T-helper 2 cell treated with Interferon-gamma antibody and Interleukin-4, amounts not matched to agents 5 μg/mL and 100 μg/mL, for 36 hours (primary cell): ENCODE data around the gene ERCC4.

Source experiments
- DNase-seq: peaks from one replicate; pipeline ENCODE4 v3.0.0; 2021; ENCODE audit warnings: low spot score
- H3K27ac Mint-ChIP-seq: one replicate; pipeline ENCODE4 v1.8.0; 2021; ENCODE audit warnings: mild to moderate bottlenecking, mixed read lengths
- H3K27me3 Mint-ChIP-seq: one replicate; pipeline ENCODE4 v1.8.0; 2021; ENCODE audit warnings: low read depth, mixed read lengths
- H3K36me3 Mint-ChIP-seq: one replicate; pipeline ENCODE4 v1.8.0; 2021; ENCODE audit warnings: low read depth, mixed read lengths
- H3K4me1 Mint-ChIP-seq: one replicate; pipeline ENCODE4 v1.8.0; 2021; ENCODE audit warnings: low read depth, mixed read lengths
- H3K4me3 Mint-ChIP-seq: one replicate; pipeline ENCODE4 v1.8.0; 2022; ENCODE audit warnings: mild to moderate bottlenecking, moderate library complexity, mixed read lengths
- H3K9me3 Mint-ChIP-seq: one replicate; pipeline ENCODE4 v1.8.0; 2021; ENCODE audit warnings: mixed read lengths

Gene ERCC4

DNA sequence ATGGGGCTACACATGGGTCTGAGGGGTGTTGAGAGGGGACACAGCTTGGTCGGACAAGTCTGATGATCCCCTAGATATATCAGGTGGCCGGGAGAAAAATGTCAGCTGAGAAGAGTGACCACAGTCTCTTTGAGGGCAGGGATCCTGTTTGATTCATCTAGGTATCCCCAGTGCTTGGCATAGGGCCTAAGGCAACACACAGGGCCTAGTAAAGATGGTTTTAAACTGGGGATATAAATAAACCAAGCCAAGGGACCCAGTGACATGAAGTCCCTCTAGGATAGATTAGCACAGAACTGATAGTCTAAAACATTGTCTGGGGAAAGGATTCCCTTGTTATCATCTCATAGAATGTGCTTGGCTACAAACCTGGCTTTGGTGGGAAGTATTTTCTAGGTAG lies 1.4 kb downstream of the ERCC4 start:
- H3K27me3 Mint-ChIP-seq, result peaks cover 7% of the 10 kb centered on the region
- H3K27ac Mint-ChIP-seq, result peak overlapping the region; percentile 9
- no peaks in the 10 kb centered on the region for H3K9me3 Mint-ChIP-seq
- peaks cover 23% of the 10 kb centered on the region for H3K4me1 Mint-ChIP-seq
- H3K4me3 Mint-ChIP-seq, result peak overlapping the region; percentile 92
- peaks cover 11% of the 10 kb centered on the region for H3K36me3 Mint-ChIP-seq
- DNase-seq, result no peak

DNA sequence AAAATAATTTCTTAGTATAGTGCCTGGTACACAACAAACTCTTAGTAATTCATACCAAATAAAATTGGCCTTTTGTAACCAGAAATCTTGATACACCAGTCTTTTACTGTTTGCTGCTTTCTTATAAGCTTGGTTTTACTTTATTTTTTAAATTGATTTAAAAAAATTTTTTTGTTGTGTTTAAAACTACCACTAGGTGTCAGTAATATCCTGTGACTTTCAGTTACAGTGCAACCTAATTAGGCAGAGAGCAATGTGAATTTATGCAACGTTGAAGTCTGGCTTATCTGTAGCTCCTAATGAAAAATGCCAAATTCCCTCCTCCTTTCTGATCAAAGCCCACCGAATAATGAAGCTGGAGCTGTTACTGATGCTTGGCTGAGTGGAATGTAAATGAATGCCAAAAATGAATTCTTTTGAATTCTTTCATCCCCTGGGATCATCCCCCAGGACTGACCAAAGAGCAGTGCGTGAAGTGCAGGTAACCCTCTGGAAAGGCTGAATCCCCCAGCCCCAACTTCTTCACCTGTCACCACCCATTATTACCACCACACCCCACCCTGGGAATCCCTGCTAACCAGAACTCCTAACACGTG lies 3.8 kb downstream of the ERCC4 start:
- no peak overlapping the region for H3K27ac Mint-ChIP-seq
- peaks cover 12% of the 10 kb centered on the region for H3K36me3 Mint-ChIP-seq
- no peaks in the 10 kb centered on the region for H3K27me3 Mint-ChIP-seq
- H3K4me3 Mint-ChIP-seq, result no peak overlapping the region
- H3K4me1 Mint-ChIP-seq, result peaks cover 23% of the 10 kb centered on the region
- H3K9me3 Mint-ChIP-seq, result no peaks in the 10 kb centered on the region
- DNase-seq, result no peak

DNA sequence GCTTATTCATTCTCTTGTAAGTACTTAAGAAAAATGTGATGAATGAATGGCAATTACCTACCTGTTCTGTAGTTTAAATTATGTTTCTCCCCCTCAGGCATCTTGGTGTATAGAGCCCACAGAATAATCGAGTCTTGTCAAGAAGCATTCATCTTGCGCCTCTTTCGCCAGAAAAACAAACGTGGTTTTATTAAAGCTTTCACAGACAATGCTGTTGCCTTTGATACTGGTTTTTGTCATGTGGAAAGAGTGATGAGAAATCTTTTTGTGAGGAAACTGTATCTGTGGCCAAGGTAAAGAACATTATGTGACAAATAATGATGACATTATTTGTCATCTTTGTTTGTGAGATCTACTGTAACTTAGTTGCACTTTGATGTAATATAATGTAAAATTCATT lies 6.5 kb downstream of the ERCC4 start:
- no peaks in the 10 kb centered on the region for H3K27me3 Mint-ChIP-seq
- H3K36me3 Mint-ChIP-seq, result peaks cover 13% of the 10 kb centered on the region
- H3K27ac Mint-ChIP-seq, result no peak overlapping the region
- no peak for DNase-seq
- no peaks in the 10 kb centered on the region for H3K9me3 Mint-ChIP-seq
- peaks cover 6% of the 10 kb centered on the region for H3K4me1 Mint-ChIP-seq
- H3K4me3 Mint-ChIP-seq, result no peak overlapping the region

DNA sequence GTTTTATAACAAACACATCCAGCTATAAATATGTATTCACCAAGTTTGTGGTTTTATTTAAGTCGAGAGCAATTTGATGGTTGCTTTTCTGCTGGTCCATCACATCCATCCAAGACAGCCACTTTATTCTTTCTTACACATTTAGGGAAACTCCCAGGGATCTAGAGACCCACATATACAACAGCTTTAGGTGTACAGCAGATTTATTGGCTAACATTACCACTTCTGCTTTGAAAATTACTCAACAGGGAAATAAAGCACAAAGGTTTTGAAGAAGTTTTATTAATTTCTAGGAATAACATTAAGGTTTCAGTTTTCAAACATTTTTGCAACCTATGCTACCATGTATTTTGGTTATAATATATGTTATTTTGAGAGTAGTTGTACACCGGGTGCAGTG lies 6.9 kb downstream of the ERCC4 start:
- peaks cover 13% of the 10 kb centered on the region for H3K36me3 Mint-ChIP-seq
- DNase-seq, result no peak
- peaks cover 6% of the 10 kb centered on the region for H3K4me1 Mint-ChIP-seq
- H3K9me3 Mint-ChIP-seq, result no peaks in the 10 kb centered on the region
- H3K27me3 Mint-ChIP-seq, result no peaks in the 10 kb centered on the region
- H3K27ac Mint-ChIP-seq, result no peak overlapping the region
- H3K4me3 Mint-ChIP-seq, result no peak overlapping the region

DNA sequence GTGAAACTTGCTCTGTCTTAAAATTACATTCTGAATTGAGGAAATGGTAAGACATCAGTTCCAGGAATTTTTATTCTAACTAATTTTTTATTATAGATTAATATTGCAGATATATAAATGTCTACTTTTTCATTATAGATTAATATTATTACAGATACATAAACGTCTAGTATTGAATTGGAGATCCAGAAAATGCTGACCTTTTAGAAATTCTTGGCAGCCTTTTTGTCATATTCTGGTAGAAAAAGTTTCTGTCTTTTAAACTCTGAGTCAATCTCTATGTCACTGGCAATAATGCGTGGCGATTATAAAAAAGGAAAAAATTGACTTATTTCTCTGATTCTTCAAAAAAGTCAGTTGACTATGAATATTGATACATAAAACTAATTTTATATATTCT lies 8.7 kb downstream of the ERCC4 start:
- no peaks in the 10 kb centered on the region for H3K9me3 Mint-ChIP-seq
- peaks cover 7% of the 10 kb centered on the region for H3K4me1 Mint-ChIP-seq
- H3K27me3 Mint-ChIP-seq, result no peaks in the 10 kb centered on the region
- H3K36me3 Mint-ChIP-seq, result peaks cover 15% of the 10 kb centered on the region
- DNase-seq, result no peak
- no peak overlapping the region for H3K27ac Mint-ChIP-seq
- H3K4me3 Mint-ChIP-seq, result no peak overlapping the region

DNA sequence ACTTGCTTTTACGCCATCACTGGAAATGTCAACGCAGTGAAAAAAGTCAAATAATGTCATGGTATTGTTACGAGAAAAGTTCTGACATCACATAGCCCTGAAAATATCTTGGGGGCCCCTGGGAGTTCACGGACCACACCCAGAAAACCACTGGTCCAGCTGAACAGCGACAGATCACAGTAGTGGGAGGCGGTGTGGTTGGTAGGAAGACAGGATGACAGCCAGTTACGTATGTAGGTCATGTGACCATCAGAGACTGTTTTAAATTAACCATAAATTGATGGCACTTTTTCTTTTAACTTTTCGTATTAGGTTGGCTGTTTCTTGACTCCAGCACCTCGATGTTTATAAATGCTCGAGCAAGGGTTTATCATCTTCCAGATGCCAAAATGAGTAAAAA lies 11.9 kb downstream of the ERCC4 start:
- no peaks in the 10 kb centered on the region for H3K9me3 Mint-ChIP-seq
- no peak overlapping the region for H3K4me3 Mint-ChIP-seq
- no peak overlapping the region for H3K27ac Mint-ChIP-seq
- H3K4me1 Mint-ChIP-seq, result peaks cover 9% of the 10 kb centered on the region
- H3K36me3 Mint-ChIP-seq, result peaks cover 26% of the 10 kb centered on the region
- no peak for DNase-seq
- no peaks in the 10 kb centered on the region for H3K27me3 Mint-ChIP-seq

DNA sequence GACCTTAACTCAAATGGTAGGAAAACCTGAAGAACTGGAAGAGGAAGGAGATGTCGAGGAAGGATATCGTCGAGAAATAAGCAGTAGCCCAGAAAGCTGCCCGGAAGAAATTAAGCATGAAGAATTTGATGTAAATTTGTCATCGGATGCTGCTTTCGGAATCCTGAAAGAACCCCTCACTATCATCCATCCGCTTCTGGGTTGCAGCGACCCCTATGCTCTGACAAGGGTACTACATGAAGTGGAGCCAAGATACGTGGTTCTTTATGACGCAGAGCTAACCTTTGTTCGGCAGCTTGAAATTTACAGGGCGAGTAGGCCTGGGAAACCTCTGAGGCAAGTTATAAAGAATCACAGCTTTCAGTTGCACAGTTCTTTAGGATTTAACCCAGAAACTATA lies 15.5 kb downstream of the ERCC4 start:
- H3K4me1 Mint-ChIP-seq, result peaks cover 10% of the 10 kb centered on the region
- no peak for DNase-seq
- no peaks in the 10 kb centered on the region for H3K9me3 Mint-ChIP-seq
- peaks cover 39% of the 10 kb centered on the region for H3K36me3 Mint-ChIP-seq
- no peak overlapping the region for H3K27ac Mint-ChIP-seq
- no peaks in the 10 kb centered on the region for H3K27me3 Mint-ChIP-seq
- H3K4me3 Mint-ChIP-seq, result no peak overlapping the region

DNA sequence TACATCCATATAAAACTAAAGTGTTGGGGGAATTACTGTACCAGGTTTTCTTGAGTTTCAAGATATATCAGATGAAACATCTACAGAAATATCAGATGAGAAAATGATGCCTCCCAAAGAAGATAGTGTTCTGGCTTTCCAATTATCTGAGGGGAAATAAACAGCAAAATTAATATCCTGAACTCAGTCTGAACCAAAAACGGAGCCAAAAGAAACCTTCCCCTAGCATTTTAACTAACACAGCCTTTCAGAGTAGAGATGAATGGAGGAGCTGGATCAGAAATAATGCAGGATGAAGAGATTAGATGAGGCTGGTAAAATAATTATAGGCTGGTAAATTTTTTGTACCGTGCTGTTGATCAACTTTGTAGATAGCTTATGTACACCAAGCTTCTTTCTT lies 16.2 kb downstream of the ERCC4 start:
- Mint-ChIP-seq H3K36me3 (peaks cover 36% of the 10 kb centered on the region), H3K27me3 (no peaks in the 10 kb centered on the region), H3K4me1 (peaks cover 10% of the 10 kb centered on the region), H3K27ac (no peak overlapping the region), H3K9me3 (no peaks in the 10 kb centered on the region), H3K4me3 (no peak overlapping the region)
- no peak for DNase-seq

DNA sequence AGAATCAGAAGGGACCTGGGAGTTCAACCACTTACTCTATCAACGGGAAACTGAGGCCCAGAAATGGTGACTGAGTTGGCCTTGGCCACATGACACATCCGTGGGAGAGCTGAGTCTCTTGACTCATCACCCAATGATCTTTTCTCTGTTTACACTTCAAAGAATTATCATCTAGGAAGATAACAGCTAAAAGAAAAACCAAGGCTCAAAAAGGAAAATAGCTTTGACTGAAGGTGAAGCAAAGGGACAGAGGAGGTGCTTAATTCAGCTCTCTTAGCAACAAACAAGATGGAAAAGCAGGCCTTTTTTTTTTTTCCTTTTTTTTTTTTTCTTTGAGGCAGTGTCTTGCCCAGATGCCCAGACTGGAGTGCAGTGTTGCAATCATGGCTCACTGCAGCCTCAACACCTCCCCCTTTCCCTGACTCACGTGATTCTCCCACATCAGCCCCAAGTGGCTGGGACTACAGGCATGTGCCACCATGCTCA lies 16.7 kb downstream of the ERCC4 start:
- H3K36me3 Mint-ChIP-seq, result peaks cover 36% of the 10 kb centered on the region
- peaks cover 10% of the 10 kb centered on the region for H3K4me1 Mint-ChIP-seq
- no peaks in the 10 kb centered on the region for H3K27me3 Mint-ChIP-seq
- no peak overlapping the region for H3K27ac Mint-ChIP-seq
- no peak overlapping the region for H3K4me3 Mint-ChIP-seq
- no peaks in the 10 kb centered on the region for H3K9me3 Mint-ChIP-seq
- no peak for DNase-seq

DNA sequence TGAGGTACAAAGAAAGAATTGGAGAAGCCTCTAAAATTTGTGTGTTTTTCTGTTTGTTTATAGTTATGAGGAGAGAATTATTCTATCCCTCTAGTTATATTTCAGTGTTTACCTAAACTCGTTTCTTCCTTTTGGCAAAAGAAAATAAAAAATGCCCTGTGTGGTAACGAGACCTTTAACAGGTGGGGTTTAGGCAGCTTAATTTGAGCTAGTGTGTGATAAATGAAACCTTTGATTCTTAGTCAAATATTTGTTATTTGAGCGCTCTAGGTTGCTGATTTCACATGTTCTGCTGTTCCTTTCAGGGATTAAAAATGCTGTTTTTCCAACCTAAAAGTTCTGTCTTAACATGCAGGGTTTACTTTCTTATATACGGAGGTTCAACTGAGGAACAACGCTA lies 17.5 kb downstream of the ERCC4 start:
- Mint-ChIP-seq H3K27ac (no peak overlapping the region), H3K36me3 (peaks cover 31% of the 10 kb centered on the region), H3K9me3 (no peaks in the 10 kb centered on the region)

DNA sequence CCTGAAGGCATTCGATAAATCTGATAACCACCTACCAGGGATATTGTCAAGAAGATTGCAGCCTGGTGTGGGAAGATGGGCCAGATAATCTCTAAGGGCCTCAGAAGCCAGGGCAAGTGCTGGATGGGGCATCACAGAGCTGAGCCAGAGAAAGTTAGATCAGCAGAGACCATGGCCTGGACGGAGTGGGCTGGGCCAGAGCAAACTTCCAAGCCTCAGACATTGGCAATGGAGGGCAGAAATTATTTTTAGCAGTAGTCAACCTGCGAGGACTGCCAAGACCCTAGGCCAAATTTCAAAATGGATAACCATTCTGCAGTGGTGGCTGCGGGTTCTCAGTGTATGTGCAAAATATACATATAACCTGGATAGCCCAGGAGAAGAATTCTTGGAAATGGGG lies 18.5 kb downstream of the ERCC4 start:
- DNase-seq, result no peak
- Mint-ChIP-seq H3K9me3 (peaks cover 4% of the 10 kb centered on the region), H3K36me3 (peaks cover 39% of the 10 kb centered on the region), H3K27ac (no peak overlapping the region), H3K27me3 (no peaks in the 10 kb centered on the region), H3K4me3 (no peak overlapping the region), H3K4me1 (peaks cover 6% of the 10 kb centered on the region)

More for the DNA sequence above, 17.5 kb downstream of the ERCC4 start:
- Mint-ChIP-seq H3K27me3 (no peaks in the 10 kb centered on the region), H3K4me3 (no peak overlapping the region), H3K4me1 (peaks cover 6% of the 10 kb centered on the region)
- no peak for DNase-seq

DNA sequence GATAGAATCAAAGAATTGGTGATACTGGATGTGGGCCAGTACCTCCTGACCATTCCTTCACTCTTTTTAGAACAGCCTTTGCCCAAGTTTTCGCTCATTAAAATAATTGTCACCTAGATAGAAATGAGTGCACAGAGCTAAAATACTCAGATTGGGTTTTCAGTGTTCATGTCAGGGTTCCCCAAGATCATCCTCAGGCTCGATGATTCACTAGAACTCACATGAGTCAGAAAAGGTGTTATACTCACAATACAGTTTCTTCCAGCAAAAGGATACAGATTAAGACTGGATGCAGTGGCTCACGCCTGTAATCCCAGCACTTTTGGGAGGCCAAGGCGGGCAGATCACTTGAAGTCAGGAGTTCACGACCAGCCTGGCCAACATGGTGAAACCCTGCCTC lies 19.9 kb downstream of the ERCC4 start:
- Mint-ChIP-seq H3K4me1 (peaks cover 6% of the 10 kb centered on the region), H3K4me3 (no peak overlapping the region), H3K36me3 (peaks cover 46% of the 10 kb centered on the region), H3K9me3 (peaks cover 7% of the 10 kb centered on the region), H3K27ac (no peak overlapping the region), H3K27me3 (no peaks in the 10 kb centered on the region)
- no peak for DNase-seq

DNA sequence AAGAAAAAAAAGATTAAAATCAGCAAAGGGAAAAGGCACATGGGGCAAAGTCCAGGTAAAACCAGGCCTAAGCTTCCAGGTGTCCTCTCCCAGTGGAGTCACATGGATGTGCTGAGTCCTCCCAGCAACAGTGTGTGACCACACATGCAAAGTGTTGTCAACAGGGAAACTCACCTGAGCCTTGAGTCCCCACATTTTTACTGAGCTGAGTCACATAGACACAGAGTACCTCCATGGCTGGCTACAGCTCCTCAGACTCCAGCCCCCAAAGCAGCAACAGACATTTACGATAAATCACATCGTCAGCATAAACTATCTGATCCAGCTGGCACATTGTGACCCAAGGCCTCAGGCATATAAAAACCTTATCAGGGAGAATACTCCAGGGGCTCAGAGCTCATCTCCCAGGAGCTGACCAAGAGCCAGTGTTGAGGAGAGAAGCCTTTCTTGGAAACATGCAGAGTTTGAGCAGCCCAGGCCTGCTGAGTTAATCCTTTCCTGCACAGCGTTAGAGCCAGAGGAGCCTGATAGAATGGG lies 20.5 kb downstream of the ERCC4 start:
- no peak for DNase-seq
- Mint-ChIP-seq H3K27ac (no peak overlapping the region), H3K36me3 (peaks cover 41% of the 10 kb centered on the region), H3K9me3 (peaks cover 7% of the 10 kb centered on the region), H3K4me1 (peaks cover 6% of the 10 kb centered on the region), H3K4me3 (no peak overlapping the region), H3K27me3 (no peaks in the 10 kb centered on the region)

DNA sequence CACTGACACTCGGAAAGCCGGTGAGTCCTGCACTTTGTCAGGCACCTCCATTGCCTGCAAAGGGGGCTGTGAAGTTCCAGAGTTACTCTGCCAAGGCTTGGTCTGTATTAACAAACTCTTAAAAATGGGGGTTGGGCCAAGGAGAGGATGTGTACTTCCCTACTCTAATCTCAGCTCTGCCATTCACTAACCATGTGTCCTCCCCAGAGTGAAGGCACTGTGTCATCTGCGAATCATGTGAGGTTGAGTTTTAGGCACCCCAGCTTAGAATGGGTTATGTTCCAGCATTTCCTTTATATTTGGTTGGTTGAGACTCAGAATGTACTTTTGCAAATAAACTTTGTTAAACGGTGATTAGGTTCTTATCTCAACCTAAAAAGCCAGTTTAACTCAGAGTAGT lies 24.9 kb downstream of the ERCC4 start:
- Mint-ChIP-seq H3K27me3 (no peaks in the 10 kb centered on the region), H3K36me3 (peaks cover 34% of the 10 kb centered on the region), H3K9me3 (peaks cover 7% of the 10 kb centered on the region), H3K4me1 (peaks cover 4% of the 10 kb centered on the region), H3K27ac (no peak overlapping the region), H3K4me3 (no peak overlapping the region)
- no peak for DNase-seq
